GM19239 (cell line): ENCODE results near the gene USF2.

Experiments
- DNase-seq: peaks from one replicate; pipeline ENCODE4 v3.0.0; 2011; ENCODE audit warnings: low spot score; ENCODE audit not compliant: insufficient read length
- FAIRE-seq: peaks from 2 replicates; lab custom pipeline; 2011; peaks lifted over from hg19 to GRCh38; lab: Jason Lieb, UNC

USF2 gene

DNA sequence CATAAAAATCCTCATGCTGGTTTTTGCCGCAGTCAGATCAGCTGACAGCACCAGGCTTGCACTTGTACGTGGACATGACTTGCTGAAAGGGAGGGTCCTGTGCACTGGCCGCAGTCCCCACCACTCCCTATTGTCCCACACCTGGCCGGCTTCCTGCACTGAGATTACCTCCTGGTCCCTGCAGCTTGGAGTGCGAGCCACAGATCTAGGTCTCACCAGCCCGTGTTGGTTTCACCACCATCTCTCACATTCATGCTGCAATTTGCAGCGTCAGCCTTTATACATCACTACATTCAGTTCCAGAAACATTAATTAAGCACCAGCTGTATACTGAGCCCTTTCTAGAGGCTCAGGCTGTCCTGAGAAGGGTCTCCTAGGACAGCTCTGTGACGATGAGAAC, 45.3 kb downstream of the USF2 start:
- FAIRE-seq (no peak), DNase-seq (no peak)

DNA sequence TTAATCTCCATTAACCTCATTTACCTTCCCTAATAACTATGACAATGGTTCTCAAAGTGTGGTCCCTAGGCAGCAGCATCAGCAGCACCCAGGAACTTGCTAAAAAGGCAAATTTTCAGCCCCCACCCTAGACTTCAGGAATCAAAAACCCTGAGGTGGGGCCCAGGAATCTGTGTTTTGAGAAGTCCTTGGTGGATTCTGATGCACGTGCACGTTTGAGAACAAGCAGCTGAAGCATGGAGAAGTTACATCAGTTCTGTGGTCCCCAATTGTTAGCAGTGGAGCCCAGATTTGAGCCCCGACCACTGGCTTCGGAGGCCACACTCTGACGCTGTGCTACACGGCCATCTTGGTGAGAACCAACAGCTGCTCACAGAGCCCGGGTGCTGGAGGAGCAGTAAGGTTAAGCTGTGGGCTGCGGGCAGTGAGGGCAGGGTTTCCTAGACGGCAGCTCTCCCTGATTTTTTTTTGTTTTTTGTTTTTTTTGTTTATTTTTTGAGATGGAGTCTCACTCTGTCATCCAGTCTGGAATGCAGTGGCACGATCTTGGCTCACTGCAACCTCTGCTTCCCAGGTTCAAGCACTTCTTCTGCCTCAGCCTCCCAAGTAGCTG, 46.2 kb downstream of the USF2 start:
- DNase-seq (no peak), FAIRE-seq (no peak)

DNA sequence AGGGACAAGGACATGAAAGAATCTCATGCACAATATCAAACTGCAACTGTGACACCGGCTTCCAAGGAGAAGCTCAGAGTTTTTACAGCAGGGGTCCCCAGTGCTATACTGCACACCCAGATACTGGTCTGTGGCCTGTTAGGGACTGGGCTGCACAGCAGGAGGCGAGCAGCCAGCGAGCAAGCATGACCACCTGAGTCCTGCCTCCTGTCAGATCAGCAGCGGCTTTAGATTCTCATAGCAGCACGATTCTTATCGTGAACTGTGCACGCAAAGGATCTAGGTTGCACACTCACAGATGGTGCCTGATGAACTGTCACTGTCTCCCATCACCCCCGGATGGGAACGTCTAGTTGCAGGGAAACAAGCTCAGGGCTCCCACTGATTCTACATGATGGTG, 47.1 kb downstream of the USF2 start:
- no peak for DNase-seq
- no peak for FAIRE-seq

DNA sequence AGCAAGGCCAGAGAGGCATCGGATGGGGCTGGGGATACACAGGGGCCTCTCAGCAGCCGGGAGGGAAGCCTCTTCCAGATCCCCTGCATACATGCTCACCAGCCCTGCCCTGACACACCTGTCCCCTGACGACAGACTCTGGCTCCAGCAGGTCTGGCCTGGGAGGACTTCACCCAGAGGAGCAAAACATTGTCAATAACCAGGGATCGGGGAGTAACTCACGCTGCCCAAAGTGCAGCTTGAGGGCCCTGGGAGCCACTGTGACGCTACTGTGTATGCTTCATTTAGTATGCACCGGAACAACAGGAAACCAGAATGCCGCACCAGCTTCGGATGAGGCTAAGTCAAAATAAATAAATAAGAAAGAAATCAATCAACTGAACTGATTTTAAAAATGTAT, 47.8 kb downstream of the USF2 start:
- DNase-seq, result no peak
- no peak for FAIRE-seq

DNA sequence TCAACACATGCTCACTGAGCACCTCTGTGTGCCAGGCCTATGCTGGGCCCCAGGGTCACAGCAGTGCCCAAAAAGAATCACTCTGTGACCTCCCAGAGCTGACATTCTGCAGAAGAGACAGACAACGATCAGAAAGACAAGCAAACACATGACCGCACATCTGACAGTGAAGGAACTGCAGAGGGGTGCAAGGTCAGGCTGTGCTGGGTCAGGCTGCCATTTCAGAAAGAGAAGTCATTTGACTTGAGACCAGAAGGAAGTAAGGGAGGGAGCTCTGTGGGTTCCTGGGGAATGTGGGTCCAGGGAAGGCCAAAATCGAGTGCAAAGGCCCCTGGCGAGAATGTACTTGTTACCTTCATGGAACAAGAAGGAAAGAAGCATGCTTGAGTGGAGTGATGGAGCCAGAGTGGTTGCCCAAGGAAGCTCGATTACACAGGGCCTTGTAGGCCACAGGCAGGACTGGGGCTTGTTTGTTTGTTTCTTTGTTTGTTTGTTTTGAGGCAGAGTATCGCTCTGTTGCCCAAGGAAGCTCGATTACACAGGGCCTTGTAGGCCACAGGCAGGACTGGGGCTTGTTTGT, 48.8 kb downstream of the USF2 start:
- FAIRE-seq, result no peak

DNA sequence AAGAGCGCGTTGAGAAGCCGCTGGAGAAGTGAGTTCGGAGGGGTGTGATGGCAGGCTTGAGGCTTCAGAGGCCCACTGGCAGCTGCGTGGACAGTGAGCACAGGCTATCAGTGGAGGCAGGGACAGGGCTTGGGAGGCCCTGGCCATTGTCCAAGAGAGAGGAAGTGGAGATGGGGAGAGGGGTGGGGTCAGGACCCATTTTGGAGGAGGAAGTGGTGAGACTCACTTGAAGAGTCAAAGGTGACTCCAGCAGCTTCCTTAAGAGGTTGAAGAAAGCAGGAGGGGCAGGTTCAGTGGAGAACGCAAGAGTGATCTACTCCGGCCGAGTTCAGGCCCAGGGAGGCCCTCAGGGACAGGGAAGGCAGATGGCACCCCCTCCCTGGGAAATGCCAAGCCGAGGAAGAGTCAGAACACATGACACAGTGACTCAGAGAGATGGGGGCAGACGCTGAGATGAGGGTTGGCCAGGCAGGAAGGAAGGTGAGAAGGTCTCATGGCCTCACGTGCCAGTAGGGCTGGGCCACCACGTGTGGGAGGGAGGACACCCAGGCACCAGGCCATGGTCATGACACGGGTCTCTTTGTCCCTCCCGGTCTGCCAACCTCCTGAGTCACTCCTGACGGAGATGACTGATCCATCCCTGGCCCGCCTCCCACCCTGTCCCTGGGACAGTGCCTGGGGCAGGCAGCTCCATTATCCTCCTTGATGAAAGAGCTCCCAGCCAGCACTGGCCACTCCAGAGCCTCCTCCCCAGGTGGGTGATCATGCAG, 50.1 kb downstream of the USF2 start:
- DNase-seq (no peak), FAIRE-seq (no peak)

More for the DNA sequence above, 48.8 kb downstream of the USF2 start:
- no peak for DNase-seq

DNA sequence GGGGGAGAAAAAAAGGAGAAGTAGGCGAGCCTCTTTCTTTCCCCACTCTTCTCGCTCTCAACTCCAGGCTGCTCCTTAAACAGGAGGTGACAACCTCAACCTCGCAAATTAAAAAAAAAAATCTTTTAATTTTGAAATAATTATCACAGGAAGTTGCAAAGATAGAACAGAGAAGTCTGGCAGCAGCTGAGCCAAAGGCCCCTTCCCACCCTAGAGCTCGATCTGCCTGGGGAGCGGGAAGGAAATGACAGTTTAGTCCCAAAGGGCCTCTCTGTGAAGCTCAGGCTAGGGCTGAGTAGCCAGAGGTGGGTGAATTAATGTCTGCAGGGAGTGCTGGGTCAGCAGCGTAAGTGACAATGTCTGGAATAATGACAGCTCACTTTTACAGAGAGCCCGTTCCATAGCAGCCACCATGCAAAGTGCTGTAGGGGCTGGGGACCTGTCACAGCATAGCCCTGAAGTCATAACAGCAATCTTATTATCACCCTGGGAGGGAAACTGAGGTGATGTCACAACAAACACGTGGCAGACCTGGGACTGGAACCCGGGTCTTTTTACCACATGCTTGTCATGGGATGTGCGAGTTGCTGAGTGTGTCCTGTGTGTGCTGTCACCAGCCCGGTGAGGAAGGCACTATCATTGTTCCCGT, 51.4 kb downstream of the USF2 start:
- FAIRE-seq (peak; percentile 28), DNase-seq (no peak)

DNA sequence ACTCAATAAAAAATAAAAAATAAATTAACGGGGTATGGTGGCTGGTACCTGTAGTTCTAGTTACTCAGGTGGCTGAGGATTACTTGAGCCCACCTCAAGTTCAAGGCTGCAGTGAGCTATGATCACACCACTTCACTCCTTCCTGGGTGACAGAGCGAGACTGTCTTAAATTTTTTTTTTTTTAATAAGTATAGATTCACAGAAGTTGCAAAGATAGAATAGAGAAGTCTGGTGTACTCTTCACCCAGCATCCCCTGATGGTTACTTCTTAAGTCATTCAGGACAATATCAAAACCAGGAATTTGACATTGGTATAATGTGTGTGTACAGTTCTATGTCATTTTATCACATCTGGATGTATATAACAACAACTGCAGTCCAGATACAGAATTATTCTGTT, 52.5 kb downstream of the USF2 start:
- FAIRE-seq (no peak), DNase-seq (no peak)

DNA sequence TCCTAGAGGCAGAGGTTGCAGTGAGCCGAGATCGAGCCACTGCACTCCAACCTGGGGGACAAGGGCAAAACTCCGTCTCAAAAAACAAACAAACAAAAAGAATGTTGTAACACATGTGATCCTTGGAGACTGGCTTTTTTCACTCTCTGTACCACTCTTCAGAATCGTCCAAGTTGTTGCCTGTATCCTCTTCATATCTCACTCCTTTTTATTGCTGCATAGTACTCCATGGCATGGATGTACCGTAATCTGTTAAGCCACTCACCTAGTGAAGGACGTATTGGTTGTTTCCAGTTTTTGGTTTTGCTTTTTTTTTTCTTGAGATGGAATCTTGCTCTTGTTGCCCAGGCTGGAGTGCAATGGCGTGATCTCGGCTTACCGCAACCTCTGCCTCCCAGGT, 53.3 kb downstream of the USF2 start:
- no peak for DNase-seq

DNA sequence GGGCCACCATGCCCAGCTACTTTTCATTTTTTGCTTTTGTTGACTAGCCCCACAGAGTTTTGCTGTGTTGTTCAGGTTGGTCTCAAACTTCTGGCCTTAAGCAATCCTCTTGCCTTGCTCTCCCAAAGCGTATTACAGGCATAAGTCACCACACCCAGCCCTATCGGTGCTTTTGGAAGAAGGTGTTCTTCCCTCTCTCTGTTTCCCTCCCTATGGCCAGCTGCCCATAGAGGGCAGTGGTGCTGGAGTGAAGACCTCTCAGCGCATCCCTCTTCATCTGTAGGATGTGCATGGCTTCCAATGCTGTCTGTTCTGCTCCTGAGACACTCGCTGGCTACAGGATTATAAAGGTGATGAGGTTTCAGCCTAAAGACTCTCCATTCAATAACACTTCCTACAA, 58.9 kb downstream of the USF2 start:
- FAIRE-seq, result peak; percentile 47
- DNase-seq, result no peak

More for the DNA sequence above, 53.3 kb downstream of the USF2 start:
- no peak for FAIRE-seq

DNA sequence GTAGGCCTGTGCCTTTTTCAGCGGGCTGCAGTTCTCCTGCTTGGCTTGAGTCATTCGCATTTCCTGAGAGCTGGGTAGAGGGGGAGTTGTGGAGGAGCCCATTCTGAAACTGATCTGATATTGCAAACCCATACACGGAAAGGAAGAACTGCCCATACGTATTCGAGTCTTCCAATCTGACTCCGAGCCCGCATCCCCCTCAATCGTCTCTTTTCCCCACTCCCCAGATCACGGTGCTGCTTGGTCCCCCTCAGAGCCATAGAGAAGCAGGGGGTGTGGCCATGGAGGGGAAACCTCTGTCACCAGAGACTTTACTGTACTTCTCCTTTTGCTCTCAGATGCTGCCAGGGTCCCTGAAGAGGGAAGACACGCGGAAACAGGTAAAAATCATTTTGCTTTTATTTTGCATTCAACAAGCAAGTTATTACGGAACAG, 60.1 kb downstream of the USF2 start, which contains the start of gene CD22:
TSS of gene CD22 (plus strand) at position 337 of the 435 bp plus-strand sequence. CDS start 2,854 bp downstream, outside the sequence.
- DNase-seq, result no peak
- FAIRE-seq, result peak; percentile 98

DNA sequence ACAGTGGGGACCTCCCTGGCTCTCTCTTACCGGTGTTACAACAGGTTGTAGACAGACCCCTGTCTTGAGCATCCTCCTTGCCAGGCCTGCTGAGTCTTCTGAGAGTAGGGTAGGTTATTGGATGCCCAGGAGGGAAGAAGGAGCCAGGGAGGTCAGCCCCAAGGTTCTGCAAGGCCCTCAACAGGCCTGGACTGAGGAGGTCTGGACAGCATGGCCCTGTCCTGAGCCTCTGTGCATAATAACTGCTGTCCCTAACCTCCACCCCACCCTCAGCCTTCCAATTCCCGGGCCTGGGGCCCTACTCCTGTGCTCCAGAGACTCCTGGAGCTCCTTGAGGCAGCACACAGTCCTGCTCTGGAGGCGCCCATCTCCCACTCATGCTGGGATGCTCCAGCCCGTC, 60.6 kb downstream of the USF2 start:
- peak; percentile 51 for FAIRE-seq

More for the DNA sequence above, 60.6 kb downstream of the USF2 start:
- no peak for DNase-seq
